Spleen (tissue), 11 donors: ENCODE results near the gene CACNG1. TPM values are rescaled to one million over a fixed set of nuclear protein-coding genes. Genes with fewer than 3 reads are reported as not detected.

Source experiments
- DNase-seq: peaks from one replicate; pipeline ENCODE4 v3.0.0-alpha.2; 2020
- H3K27ac ChIP-seq, 8 donors: fragments of 200-600 bp; sonication (generic) in 7 of 8; 1 replicate in 4 of 8; 2 replicates in 4 of 8; pipeline versions ENCODE4 v1.5.0 to v1.8.0; 2016 to 2021; ENCODE audit warnings: inconsistent platforms in 4 of 8, mild to moderate bottlenecking in 4 of 8, moderate library complexity in 1 of 8
- H3K27me3 ChIP-seq, 7 donors: fragments of 200-600 bp; sonication (generic) in 6 of 7; replicated peaks in 1 of 7; 1 replicate in 4 of 7; 2 replicates in 3 of 7; pipeline versions ENCODE4 v1.5.0 to v1.8.0; 2016 to 2021; ENCODE audit warnings: inconsistent platforms in 3 of 7, mild to moderate bottlenecking in 1 of 7
- H3K36me3 ChIP-seq, 6 donors: fragments of 200-600 bp; sonication (generic) in 5 of 6; 1 replicate in 4 of 6; 2 replicates in 2 of 6; pipeline versions ENCODE4 v1.5.0 to v1.8.0; 2016 to 2021; ENCODE audit warnings: inconsistent platforms in 2 of 6
- H3K4me1 ChIP-seq, 6 donors: fragments of 200-600 bp; sonication (generic) in 5 of 6; 1 replicate in 3 of 6; 2 replicates in 3 of 6; pipeline versions ENCODE4 v1.5.0 to v1.8.0; 2016 to 2021; ENCODE audit warnings: inconsistent platforms in 3 of 6
- H3K4me3 ChIP-seq, 8 donors: fragments of 200-600 bp; sonication (generic) in 7 of 8; 1 replicate in 4 of 8; 2 replicates in 4 of 8; pipeline versions ENCODE4 v1.5.0 to v1.8.0; 2016 to 2021; ENCODE audit warnings: inconsistent platforms in 4 of 8, mild to moderate bottlenecking in 4 of 8, moderate library complexity in 2 of 8
- H3K9me3 ChIP-seq, 8 donors: fragments of 200-600 bp; sonication (generic) in 7 of 8; 1 replicate in 4 of 8; 2 replicates in 4 of 8; pipeline versions ENCODE4 v1.5.0 to v1.8.0; 2016 to 2021; ENCODE audit warnings: inconsistent platforms in 4 of 8
- POLR2A ChIP-seq, 3 donors: fragments of 450-650 bp; IDR thresholded peaks; one replicate each; pipeline ENCODE4 v1.5.1; 2017; ENCODE audit warnings: antibody characterized with exemption in 3 of 3, mild to moderate bottlenecking in 1 of 3
- POLR2AphosphoS5 ChIP-seq, 3 donors: sonication (generic); formaldehyde crosslinking; IDR thresholded peaks; one replicate each; pipeline ENCODE4 v1.5.1; 2017; ENCODE audit warnings: antibody characterized with exemption in 3 of 3
- WGBS, 5 donors: extraction: QIAGEN DNeasy Blood & Tissue Kit in 3 of 5; methylation state at CpG; one replicate each; pipeline versions ENCODE4 v1.1.5 to v1.1.7; 2013 to 2018; 5-methylcytosine and 5-hydroxymethylcytosine counted together
- intact Hi-C: fragments of 100-400 bp; cut with DNase I; formaldehyde crosslinking; loops from one replicate; pipeline ENCODE4 v1.15.0; 2023; ENCODE audit warnings: low total_unique reads
- polyA plus RNA-seq, 3 donors: library from polyadenylated mRNA; stranded (reverse); fragments of 200-250 nt; gene quantifications; one replicate each; pipeline ENCODE4 v1.2.1, GENCODE V29; 2013
- total RNA-seq, 7 donors: library from RNA; depleted of rRNA in 3 of 7; stranded (reverse); fragments of >200 nt in 3 of 7; fragmentation: NEBNext Ultra II Directional in 4 of 7; extraction: Animal tissue kit (Norgen Biotek cat#: 25700) in 4 of 7; gene quantifications; one replicate each; pipeline versions ENCODE4 v1.1.0 to v1.2.1, GENCODE V29; 2016 to 2021
- TF ChIP-seq, protein P1 (sequence below), 11 experiments: fragments of 200-600 bp in 7 of 11; fragments of 450-650 bp in 4 of 11; sonication (generic) in 4 of 11; IDR thresholded peaks in 8 of 11; conservative IDR thresholded peaks in 3 of 11; 1 replicate in 7 of 11; 2 replicates in 4 of 11; pipeline versions ENCODE4 v1.4.0 to v1.8.0; 2016 to 2021; ENCODE audit warnings: antibody characterized with exemption in 11 of 11, inconsistent platforms in 4 of 11, mild to moderate bottlenecking in 1 of 11
- donor health status: healthy with polysubstance abuse.
- donor health status: DM: no; HTN: no; CAD: no; lungs with moderate emphysema.
- donor health status: DM: no; HTN: no; CAD: no.
- donor health status: Bipolar disorder and iron deficiency.
- donor health status: healthy.
- donor health status: DM: no; HTN: no; CAD: no.
- donor health status: DM: yes; HTN: yes; CAD: no.

Gene CACNG1
- total and polyA plus RNA-seq, 10 donors, result not detected

DNA sequence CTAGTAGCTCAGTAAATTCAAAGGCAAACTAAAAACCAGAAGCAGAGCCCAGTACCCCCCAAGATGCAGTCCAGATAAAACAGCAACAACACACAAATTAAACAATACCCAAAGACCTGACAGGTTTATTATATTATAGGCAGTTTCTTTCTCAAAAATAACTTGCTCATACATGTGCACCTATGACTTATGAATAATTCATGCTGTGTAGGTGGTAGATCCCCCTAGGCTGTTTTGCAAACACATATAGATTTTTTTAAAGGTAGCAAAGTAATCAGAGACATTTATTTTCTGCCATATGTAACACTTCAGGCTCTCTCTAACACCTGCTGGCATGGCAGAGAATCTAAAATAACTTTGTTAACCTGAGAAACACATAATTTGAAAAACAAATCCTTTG, 27.2 kb downstream of the CACNG1 start:
- no peak overlapping the region for H3K4me3 ChIP-seq
- no peaks in the 10 kb centered on the region for H3K9me3 ChIP-seq
- H3K27ac ChIP-seq, result no peak overlapping the region
- peaks cover 0 to 45% (median 19%) of the 10 kb centered on the region in 6 donors for H3K36me3 ChIP-seq
- intact Hi-C loops, result no loop called here
- TF ChIP-seq POLR2AphosphoS5 (IDR thresholded peaks at IDR 0.05), result no peak
- no peak for TF ChIP-seq POLR2A (IDR thresholded peaks at IDR 0.05)
- TF ChIP-seq, protein P1, sequence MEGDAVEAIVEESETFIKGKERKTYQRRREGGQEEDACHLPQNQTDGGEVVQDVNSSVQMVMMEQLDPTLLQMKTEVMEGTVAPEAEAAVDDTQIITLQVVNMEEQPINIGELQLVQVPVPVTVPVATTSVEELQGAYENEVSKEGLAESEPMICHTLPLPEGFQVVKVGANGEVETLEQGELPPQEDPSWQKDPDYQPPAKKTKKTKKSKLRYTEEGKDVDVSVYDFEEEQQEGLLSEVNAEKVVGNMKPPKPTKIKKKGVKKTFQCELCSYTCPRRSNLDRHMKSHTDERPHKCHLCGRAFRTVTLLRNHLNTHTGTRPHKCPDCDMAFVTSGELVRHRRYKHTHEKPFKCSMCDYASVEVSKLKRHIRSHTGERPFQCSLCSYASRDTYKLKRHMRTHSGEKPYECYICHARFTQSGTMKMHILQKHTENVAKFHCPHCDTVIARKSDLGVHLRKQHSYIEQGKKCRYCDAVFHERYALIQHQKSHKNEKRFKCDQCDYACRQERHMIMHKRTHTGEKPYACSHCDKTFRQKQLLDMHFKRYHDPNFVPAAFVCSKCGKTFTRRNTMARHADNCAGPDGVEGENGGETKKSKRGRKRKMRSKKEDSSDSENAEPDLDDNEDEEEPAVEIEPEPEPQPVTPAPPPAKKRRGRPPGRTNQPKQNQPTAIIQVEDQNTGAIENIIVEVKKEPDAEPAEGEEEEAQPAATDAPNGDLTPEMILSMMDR (IDR thresholded peaks at IDR 0.05 in 8 of 11, conservative IDR thresholded peaks at IDR 0.05 in 3 of 11), result no peak
- DNase-seq, result no peak
- no peaks in the 10 kb centered on the region for H3K27me3 ChIP-seq
- no peaks in the 10 kb centered on the region for H3K4me1 ChIP-seq

DNA sequence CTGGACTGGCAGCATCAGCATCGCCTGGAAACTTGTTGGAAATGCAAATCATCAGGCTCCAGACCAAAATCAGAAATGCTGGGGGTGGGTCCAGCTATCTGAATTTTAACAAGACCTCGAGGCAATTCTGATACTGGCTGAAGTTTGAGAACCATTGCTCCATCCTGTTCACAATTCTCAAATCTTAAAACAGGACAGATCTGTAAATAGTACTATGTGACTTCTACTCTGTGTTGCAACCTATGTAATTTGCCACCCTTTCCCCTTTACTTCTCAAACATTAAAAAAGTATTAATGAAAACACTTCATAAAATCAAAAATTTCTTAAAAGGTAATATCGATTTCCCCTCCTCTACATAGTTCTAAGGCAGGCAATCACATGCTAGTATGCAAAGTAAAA, 28.5 kb downstream of the CACNG1 start:
- TF ChIP-seq POLR2AphosphoS5 (IDR thresholded peaks at IDR 0.05) (no peak), POLR2A (IDR thresholded peaks at IDR 0.05) (no peak)
- TF ChIP-seq, protein P1 (IDR thresholded peaks at IDR 0.05 in 8 of 11, conservative IDR thresholded peaks at IDR 0.05 in 3 of 11), result no peak
- Histone ChIP-seq H3K4me1 (no peaks in the 10 kb centered on the region), H3K4me3 (no peak overlapping the region), H3K9me3 (no peaks in the 10 kb centered on the region), H3K36me3 (peaks cover 0 to 58% (median 27%) of the 10 kb centered on the region in 6 donors), H3K27me3 (no peaks in the 10 kb centered on the region), H3K27ac (no peak overlapping the region)
- intact Hi-C loops, result no loop called here
- no peak for DNase-seq
- WGBS, 5 donors, result 87 to 96% (median 92%) methylated on average over 3 of the region's 3 CpGs

GRCh38 chr17:67074781-67075180, 30.4 kb downstream of the CACNG1 start:
- H3K4me1 ChIP-seq, result no peaks in the 10 kb centered on the region
- DNase-seq, result no peak
- no peaks in the 10 kb centered on the region for H3K27me3 ChIP-seq
- TF ChIP-seq, protein P1 (IDR thresholded peaks at IDR 0.05 in 8 of 11, conservative IDR thresholded peaks at IDR 0.05 in 3 of 11), result no peak
- no peak for TF ChIP-seq POLR2AphosphoS5 (IDR thresholded peaks at IDR 0.05)
- no peak for TF ChIP-seq POLR2A (IDR thresholded peaks at IDR 0.05)
- no peak overlapping the region for H3K4me3 ChIP-seq
- no peak overlapping the region for H3K27ac ChIP-seq
- WGBS, 5 donors, result 91 to 96% (median 95%) methylated on average over 3 of the region's 3 CpGs
- no peaks in the 10 kb centered on the region for H3K9me3 ChIP-seq
- peaks cover 0 to 76% (median 34%) of the 10 kb centered on the region in 6 donors for H3K36me3 ChIP-seq
- intact Hi-C loops, result no loop called here

DNA sequence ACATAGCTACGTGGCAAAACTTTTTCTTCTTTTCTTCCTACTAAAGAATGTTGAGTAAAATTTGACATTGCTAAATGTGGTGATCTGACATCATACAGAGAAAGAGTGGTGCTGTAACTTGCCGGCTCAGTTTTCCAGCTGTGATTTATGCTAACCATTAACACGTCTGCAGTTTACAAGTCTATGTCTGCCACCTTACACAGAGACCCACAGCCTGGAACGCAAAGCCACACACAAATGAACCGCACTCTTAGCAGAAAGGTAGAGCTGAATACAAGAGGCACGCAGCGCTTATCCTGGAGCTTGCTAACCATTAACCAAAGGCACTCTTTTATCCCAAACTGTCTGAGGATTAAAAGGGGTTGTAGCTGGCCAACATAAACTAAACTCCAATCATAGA, 31.9 kb downstream of the CACNG1 start:
- intact Hi-C loops, result no loop called here

GRCh38 chr17:67078292-67078691, 33.9 kb downstream of the CACNG1 start:
- H3K36me3 ChIP-seq, result peaks cover 0 to 82% (median 23%) of the 10 kb centered on the region in 6 donors
- no peaks in the 10 kb centered on the region for H3K9me3 ChIP-seq
- TF ChIP-seq POLR2AphosphoS5 (IDR thresholded peaks at IDR 0.05) (peak in 1 of 3 donors; percentile 14), POLR2A (IDR thresholded peaks at IDR 0.05) (no peak)
- H3K27me3 ChIP-seq, result no peaks in the 10 kb centered on the region
- H3K4me3 ChIP-seq, result no peak overlapping the region
- H3K27ac ChIP-seq, result no peak overlapping the region
- DNase-seq, result no peak
- intact Hi-C loops, result no loop called here
- peaks cover 3 to 27% (median 11%) of the 10 kb centered on the region in 6 donors for H3K4me1 ChIP-seq
- 94 to 99% (median 96%) methylated on average over 11 of the region's 11 CpGs for WGBS, 5 donors

More for the DNA sequence above, 31.9 kb downstream of the CACNG1 start:
- H3K4me1 ChIP-seq, result peaks cover 0 to 7% (median 0%) of the 10 kb centered on the region in 6 donors
- WGBS, 5 donors, result 85 to 91% (median 87%) methylated on average over 7 of the region's 7 CpGs
- no peak overlapping the region for H3K4me3 ChIP-seq
- H3K27me3 ChIP-seq, result no peaks in the 10 kb centered on the region
- H3K36me3 ChIP-seq, result peaks cover 0 to 87% (median 34%) of the 10 kb centered on the region in 6 donors
- no peak for DNase-seq
- H3K27ac ChIP-seq, result no peak overlapping the region
- no peaks in the 10 kb centered on the region for H3K9me3 ChIP-seq
- TF ChIP-seq POLR2A (IDR thresholded peaks at IDR 0.05), result no peak
